HEK293 (cell line): ENCODE data around the gene CRY1.

Experiments used
- ATF2 ChIP-seq: fragments of 450-650 bp; formaldehyde crosslinking; IDR thresholded peaks from 2 replicates; pipeline ENCODE4 v1.5.1; 2016; ENCODE audit warnings: missing biosample characterization, missing genetic modification characterization, low read depth
- BCL11A ChIP-seq: fragments of 450-650 bp; formaldehyde crosslinking; IDR thresholded peaks from 2 replicates; pipeline ENCODE4 v1.5.1; 2016; ENCODE audit warnings: low read depth, missing biosample characterization, missing genetic modification characterization
- HOXA7 ChIP-seq: sonication (generic); formaldehyde crosslinking; IDR thresholded peaks from 2 replicates; pipeline ENCODE4 v1.8.1; 2022; ENCODE audit warnings: missing genetic modification reagents, borderline replicate concordance
- IKZF3 ChIP-seq: fragments of 450-650 bp; IDR thresholded peaks from 2 replicates; pipeline ENCODE4 v1.5.0; 2018; ENCODE audit warnings: missing biosample characterization, mild to moderate bottlenecking, missing genetic modification characterization, moderate library complexity
- KLF17 ChIP-seq: fragments of 450-650 bp; formaldehyde crosslinking; IDR thresholded peaks from 2 replicates; pipeline ENCODE4 v1.5.1; 2016; ENCODE audit warnings: missing biosample characterization, missing genetic modification characterization
- MZF1 ChIP-seq: fragments of 450-650 bp; formaldehyde crosslinking; IDR thresholded peaks from 2 replicates; pipeline ENCODE4 v1.5.1; 2017; ENCODE audit warnings: missing biosample characterization, missing genetic modification characterization, borderline replicate concordance
- OVOL3 ChIP-seq: fragments of 450-650 bp; formaldehyde crosslinking; IDR thresholded peaks from 2 replicates; pipeline ENCODE4 v1.5.1; 2016; ENCODE audit warnings: missing biosample characterization, missing genetic modification characterization
- RBAK ChIP-seq: fragments of 450-650 bp; formaldehyde crosslinking; IDR thresholded peaks from 2 replicates; pipeline ENCODE4 v1.5.1; 2016; ENCODE audit warnings: missing biosample characterization, missing genetic modification characterization
- SALL2 ChIP-seq: fragments of 450-650 bp; formaldehyde crosslinking; IDR thresholded peaks from 2 replicates; pipeline ENCODE4 v1.5.0; 2017; ENCODE audit warnings: missing biosample characterization, mild to moderate bottlenecking, missing genetic modification characterization, borderline replicate concordance
- SCRT2 ChIP-seq: fragments of 450-650 bp; formaldehyde crosslinking; IDR thresholded peaks from 2 replicates; pipeline ENCODE4 v1.5.1; 2016; ENCODE audit warnings: missing biosample characterization, missing genetic modification characterization
- SP2 ChIP-seq: fragments of 450-650 bp; formaldehyde crosslinking; IDR thresholded peaks from 2 replicates; pipeline ENCODE4 v1.5.1; 2016; ENCODE audit warnings: missing biosample characterization, missing genetic modification characterization
- SP7 ChIP-seq: fragments of 450-650 bp; formaldehyde crosslinking; IDR thresholded peaks from 2 replicates; pipeline ENCODE4 v1.5.1; 2016; ENCODE audit warnings: missing biosample characterization, missing genetic modification characterization
- YY2 ChIP-seq: fragments of 450-650 bp; formaldehyde crosslinking; IDR thresholded peaks from 2 replicates; pipeline ENCODE4 v1.5.1; 2016; ENCODE audit warnings: missing biosample characterization, missing genetic modification characterization
- ZBTB1 ChIP-seq: fragments of 450-650 bp; formaldehyde crosslinking; IDR thresholded peaks from 2 replicates; pipeline ENCODE4 v1.5.1; 2016; ENCODE audit warnings: missing biosample characterization, missing genetic modification characterization
- ZBTB8A ChIP-seq: fragments of 450-650 bp; formaldehyde crosslinking; IDR thresholded peaks from 2 replicates; pipeline ENCODE4 v1.5.1; 2016; ENCODE audit warnings: missing biosample characterization, missing genetic modification characterization
- ZNF10 ChIP-seq: fragments of 450-650 bp; formaldehyde crosslinking; IDR thresholded peaks from 2 replicates; pipeline ENCODE4 v1.5.1; 2017; ENCODE audit warnings: missing biosample characterization, missing genetic modification characterization
- ZNF121 ChIP-seq: fragments of 450-650 bp; formaldehyde crosslinking; IDR thresholded peaks from 2 replicates; pipeline ENCODE4 v1.5.1; 2016; ENCODE audit warnings: missing biosample characterization, missing genetic modification characterization
- ZNF16 ChIP-seq: fragments of 450-650 bp; formaldehyde crosslinking; IDR thresholded peaks from 2 replicates; pipeline ENCODE4 v1.5.1; 2016; ENCODE audit warnings: low read depth, missing biosample characterization, missing genetic modification characterization
- ZNF2 ChIP-seq: fragments of 450-650 bp; formaldehyde crosslinking; IDR thresholded peaks from 2 replicates; pipeline ENCODE4 v1.5.1; 2016; ENCODE audit warnings: missing biosample characterization, missing genetic modification characterization
- ZNF202 ChIP-seq: fragments of 450-650 bp; formaldehyde crosslinking; IDR thresholded peaks from 2 replicates; pipeline ENCODE4 v1.5.1; 2016; ENCODE audit warnings: missing biosample characterization, missing genetic modification characterization, borderline replicate concordance
- ZNF221 ChIP-seq: fragments of 450-650 bp; formaldehyde crosslinking; IDR thresholded peaks from 2 replicates; pipeline ENCODE4 v1.5.1; 2017; ENCODE audit warnings: missing biosample characterization, missing genetic modification characterization, borderline replicate concordance
- ZNF292 ChIP-seq: fragments of 450-650 bp; formaldehyde crosslinking; IDR thresholded peaks from 2 replicates; pipeline ENCODE4 v1.5.1; 2016; ENCODE audit warnings: low read depth, missing biosample characterization, missing genetic modification characterization, borderline replicate concordance
- ZNF302 ChIP-seq: fragments of 450-650 bp; formaldehyde crosslinking; IDR thresholded peaks from 2 replicates; pipeline ENCODE4 v1.5.1; 2016; ENCODE audit warnings: missing biosample characterization, missing genetic modification characterization, low read depth
- ZNF324 ChIP-seq: fragments of 450-650 bp; formaldehyde crosslinking; IDR thresholded peaks from 2 replicates; pipeline ENCODE4 v1.5.1; 2016; ENCODE audit warnings: missing biosample characterization, missing genetic modification characterization
- ZNF394 ChIP-seq: fragments of 450-650 bp; formaldehyde crosslinking; IDR thresholded peaks from 2 replicates; pipeline ENCODE4 v1.5.1; 2016; ENCODE audit warnings: missing biosample characterization, missing genetic modification characterization, mild to moderate bottlenecking, moderate library complexity, borderline replicate concordance
- ZNF423 ChIP-seq: fragments of 450-650 bp; formaldehyde crosslinking; IDR thresholded peaks from 2 replicates; pipeline ENCODE4 v1.5.1; 2016; ENCODE audit warnings: missing biosample characterization, missing genetic modification characterization
- ZNF513 ChIP-seq: fragments of 450-650 bp; IDR thresholded peaks from 2 replicates; pipeline ENCODE4 v1.5.1; 2018; ENCODE audit warnings: missing biosample characterization, missing genetic modification characterization
- ZNF549 ChIP-seq: fragments of 450-650 bp; IDR thresholded peaks from 2 replicates; pipeline ENCODE4 v1.5.1; 2018; ENCODE audit warnings: missing biosample characterization, missing genetic modification characterization, mild to moderate bottlenecking, inconsistent platforms, moderate library complexity
- ZNF600 ChIP-seq: fragments of 450-650 bp; formaldehyde crosslinking; IDR thresholded peaks from 2 replicates; pipeline ENCODE4 v1.5.1; 2016; ENCODE audit warnings: missing biosample characterization, missing genetic modification characterization
- ZNF621 ChIP-seq: fragments of 450-650 bp; formaldehyde crosslinking; IDR thresholded peaks from 2 replicates; pipeline ENCODE4 v1.5.1; 2017; ENCODE audit warnings: missing biosample characterization, missing genetic modification characterization
- ZNF645 ChIP-seq: fragments of 450-650 bp; formaldehyde crosslinking; IDR thresholded peaks from 2 replicates; pipeline ENCODE4; 2016; ENCODE audit warnings: missing biosample characterization, missing genetic modification characterization
- ZNF654 ChIP-seq: fragments of 450-650 bp; formaldehyde crosslinking; IDR thresholded peaks from 2 replicates; pipeline ENCODE4 v1.5.1; 2016; ENCODE audit warnings: low read depth, missing biosample characterization, missing genetic modification characterization
- ZNF660 ChIP-seq: fragments of 450-650 bp; IDR thresholded peaks from 2 replicates; pipeline ENCODE4 v1.5.1; 2018; ENCODE audit warnings: missing biosample characterization, mild to moderate bottlenecking, missing genetic modification characterization
- ZNF677 ChIP-seq: fragments of 450-650 bp; IDR thresholded peaks from 2 replicates; pipeline ENCODE4 v1.5.0; 2018; ENCODE audit warnings: missing biosample characterization, mild to moderate bottlenecking, missing genetic modification characterization, moderate library complexity
- ZNF76 ChIP-seq: fragments of 450-650 bp; formaldehyde crosslinking; IDR thresholded peaks from 2 replicates; pipeline ENCODE4; 2016; ENCODE audit warnings: low read depth, missing biosample characterization, missing genetic modification characterization, borderline replicate concordance
- ZNF768 ChIP-seq: fragments of 450-650 bp; formaldehyde crosslinking; IDR thresholded peaks from 2 replicates; pipeline ENCODE4 v1.5.1; 2018; ENCODE audit warnings: missing biosample characterization, mild to moderate bottlenecking, missing genetic modification characterization
- ZNF777 ChIP-seq: fragments of 450-650 bp; formaldehyde crosslinking; IDR thresholded peaks from 2 replicates; pipeline ENCODE4 v1.5.1; 2017; ENCODE audit warnings: missing biosample characterization, missing genetic modification characterization, borderline replicate concordance
- ZSCAN30 ChIP-seq: fragments of 450-650 bp; IDR thresholded peaks from 2 replicates; pipeline ENCODE4 v1.5.1; 2018; ENCODE audit warnings: missing biosample characterization, mild to moderate bottlenecking, missing genetic modification characterization, moderate library complexity

Gene CRY1

GRCh38 chr12:107131832-107132616, 38.7 kb upstream of the CRY1 start (continued):
- no peak for TF ChIP-seq ATF2 (tag by site-specific recombination)
- no peak for TF ChIP-seq ZNF221 (tag by site-specific recombination)
- TF ChIP-seq ZNF302 (tag by site-specific recombination): no peak
- no peak for TF ChIP-seq ZNF16 (tag by site-specific recombination)
- TF ChIP-seq ZNF10: no peak
- no peak for TF ChIP-seq RBAK (tag by site-specific recombination)
- TF ChIP-seq YY2 (tag by site-specific recombination): no peak
- TF ChIP-seq ZNF76 (tag by site-specific recombination): no peak
- peak; percentile 99 for TF ChIP-seq ZNF654 (tag by site-specific recombination)
- no peak for TF ChIP-seq ZNF202 (tag by site-specific recombination)
- no peak for TF ChIP-seq SP2
- no peak for TF ChIP-seq ZNF645 (tag by site-specific recombination)
- no peak for TF ChIP-seq ZNF2 (tag by site-specific recombination)
- no peak for TF ChIP-seq SCRT2 (tag by site-specific recombination)
- TF ChIP-seq ZSCAN30: peak; percentile 32; the same call in 1 of the 2 replicates
- TF ChIP-seq ZNF121 (tag by site-specific recombination): no peak
- peak; percentile 79; the same call in 1 of the 2 replicates for TF ChIP-seq ZNF660
- no peak for TF ChIP-seq OVOL3
- 0 out of 2 replicates have a peak, but pooled peaks have one; percentile 27 for TF ChIP-seq IKZF3 (tag by site-specific recombination)
- no peak for TF ChIP-seq ZNF513
- TF ChIP-seq ZNF423: no peak
- no peak for TF ChIP-seq ZNF621 (tag by site-specific recombination)
- no peak for TF ChIP-seq SALL2 (tag by site-specific recombination)
- TF ChIP-seq ZBTB1 (tag by site-specific recombination): no peak
- TF ChIP-seq ZNF768 (tag by site-specific recombination): no peak
- no peak for TF ChIP-seq ZBTB8A (tag by site-specific recombination)
- TF ChIP-seq KLF17: no peak
- TF ChIP-seq BCL11A (tag by site-specific recombination): no peak
- TF ChIP-seq HOXA7 (CRISPR knock-in tag): no peak
- TF ChIP-seq ZNF549 (tag by site-specific recombination): no peak
- no peak for TF ChIP-seq ZNF394
- TF ChIP-seq ZNF677 (tag by site-specific recombination): no peak
- no peak for TF ChIP-seq ZNF777
- TF ChIP-seq ZNF324 (tag by site-specific recombination): no peak
- no peak for TF ChIP-seq ZNF292 (tag by site-specific recombination)
- peak; percentile 77 for TF ChIP-seq ZNF600 (tag by site-specific recombination)
- TF ChIP-seq SP7: no peak
- no peak for TF ChIP-seq MZF1 (tag by site-specific recombination)
